HG02798 (cell line): ENCODE measurements around the gene PDCD1LG2.
"Not testable (repeated sequence)": the region's sequence is repeated elsewhere in the genome, so short reads cannot be mapped to it uniquely, and the experiment has no call there.

Source experiments
- ATAC-seq: cut with Tn5 transposase; IDR thresholded peaks from one replicate; pipeline ENCODE4 v1.9.1; 2021; ENCODE audit warnings: mild to moderate bottlenecking; ENCODE audit not compliant: unreplicated experiment, poor library complexity

Gene PDCD1LG2

DNA sequence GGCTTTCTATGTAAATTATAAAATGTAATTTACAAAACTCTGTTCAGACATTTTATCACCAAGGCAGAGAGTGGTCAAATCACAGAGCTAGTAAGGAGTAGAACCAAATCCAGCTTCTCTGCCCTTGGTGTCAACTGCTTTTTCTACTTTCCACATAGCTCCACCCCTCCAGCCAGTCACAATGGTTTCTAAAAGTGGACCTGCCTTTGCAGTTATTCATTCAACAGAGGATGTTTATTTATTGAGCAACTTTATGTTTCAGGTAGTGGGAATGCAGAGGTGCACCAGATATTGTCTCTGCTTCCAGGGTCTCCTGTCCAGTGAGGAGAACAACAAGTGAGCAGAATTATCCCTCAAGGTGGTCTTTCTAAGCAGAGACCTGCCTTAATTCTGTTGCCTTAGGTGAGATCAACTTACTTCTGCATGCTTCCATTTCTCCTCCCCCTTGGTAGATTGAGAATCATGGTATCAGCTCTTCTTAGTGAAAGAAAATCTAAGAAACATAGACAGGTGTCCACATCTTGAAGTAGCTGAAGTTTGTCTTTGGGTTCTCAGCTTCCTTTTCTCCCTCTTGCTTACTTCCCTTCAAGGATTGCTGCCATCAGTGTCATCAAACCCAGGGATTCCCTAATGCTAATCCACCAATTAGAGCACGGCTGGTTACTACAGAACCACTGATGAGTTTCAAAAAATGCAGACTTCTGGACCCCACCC is 17.2 kb upstream of the PDCD1LG2 start:
- ATAC-seq, result no peak

- peak; percentile 90 for ATAC-seq
These were observed 16.4 kb upstream of the PDCD1LG2 start for GRCh38 chr9:5493679-5494511.

DNA sequence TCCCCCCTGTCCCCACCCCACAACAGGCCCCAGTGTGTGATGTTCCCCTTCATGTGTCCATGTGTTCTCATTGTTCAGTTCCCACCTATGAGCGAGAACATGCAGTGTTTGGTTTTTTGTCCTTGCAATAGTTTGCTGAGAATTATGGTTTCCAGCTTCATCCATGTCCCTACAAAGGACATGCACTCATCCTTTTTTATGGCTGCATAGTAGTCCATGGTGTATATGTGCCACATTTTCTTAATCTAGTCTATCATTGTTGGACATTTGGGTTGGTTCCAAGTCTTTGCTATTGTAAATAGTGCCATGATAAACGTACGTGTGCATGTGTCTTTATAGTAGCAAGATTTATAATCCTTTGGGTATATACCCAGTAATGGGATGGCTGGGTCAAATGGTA is 15.6 kb upstream of the PDCD1LG2 start:
- not testable (repeated sequence) for ATAC-seq

DNA sequence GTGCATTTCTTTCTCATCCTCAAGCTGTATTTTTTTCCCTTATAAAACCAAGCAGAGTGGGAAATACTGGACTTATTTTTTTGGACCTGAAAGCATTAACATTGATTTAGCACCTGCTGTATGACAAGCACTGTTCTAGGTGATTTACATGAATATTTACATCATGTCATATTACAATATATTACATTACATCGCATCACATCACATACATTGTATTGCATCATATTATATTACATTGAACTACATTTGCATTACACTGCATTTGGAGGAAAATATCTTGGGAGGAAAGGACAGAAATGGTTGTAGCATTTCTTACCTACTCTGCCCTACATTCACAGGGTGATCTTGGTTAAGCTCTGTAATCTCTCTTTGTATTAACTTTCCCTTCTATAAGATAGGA is 11.2 kb upstream of the PDCD1LG2 start:
- ATAC-seq, result no peak

DNA sequence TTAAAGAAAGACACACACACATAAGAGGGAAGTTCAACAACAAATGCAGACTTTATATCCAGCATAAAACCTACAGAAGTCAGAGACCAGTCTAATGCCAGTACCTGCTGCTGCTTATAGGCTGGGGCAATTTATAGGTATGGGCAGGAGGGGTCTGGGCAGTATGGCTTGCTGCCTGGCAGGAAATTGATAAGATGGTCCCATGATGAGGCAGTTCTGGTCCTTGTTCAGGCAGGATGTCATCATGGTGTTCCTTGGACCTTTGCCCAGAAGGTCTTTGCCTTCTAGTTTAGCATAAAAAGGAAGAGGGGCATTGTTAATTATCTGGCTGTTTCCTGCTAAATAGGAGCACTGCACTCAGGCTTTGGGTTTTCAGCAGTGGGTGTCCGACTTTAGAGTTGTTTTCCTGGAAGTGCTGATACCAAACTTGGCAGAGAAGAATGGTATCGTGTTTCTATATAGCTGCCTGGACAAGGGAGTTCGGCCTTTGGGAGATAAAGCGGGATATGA is 10.4 kb upstream of the PDCD1LG2 start:
- ATAC-seq, result no peak

GRCh38 chr9:5500441-5501235 is 9.7 kb upstream of the PDCD1LG2 start:
- no peak for ATAC-seq

- no peak for ATAC-seq
These were observed 7.8 kb upstream of the PDCD1LG2 start for GRCh38 chr9:5502553-5502952.

GRCh38 chr9:5509573-5509972 is 758 bp upstream of the PDCD1LG2 start:
- ATAC-seq, result no peak

- no peak for ATAC-seq
These were observed 658 bp downstream of the PDCD1LG2 start for GRCh38 chr9:5510989-5511388.

DNA sequence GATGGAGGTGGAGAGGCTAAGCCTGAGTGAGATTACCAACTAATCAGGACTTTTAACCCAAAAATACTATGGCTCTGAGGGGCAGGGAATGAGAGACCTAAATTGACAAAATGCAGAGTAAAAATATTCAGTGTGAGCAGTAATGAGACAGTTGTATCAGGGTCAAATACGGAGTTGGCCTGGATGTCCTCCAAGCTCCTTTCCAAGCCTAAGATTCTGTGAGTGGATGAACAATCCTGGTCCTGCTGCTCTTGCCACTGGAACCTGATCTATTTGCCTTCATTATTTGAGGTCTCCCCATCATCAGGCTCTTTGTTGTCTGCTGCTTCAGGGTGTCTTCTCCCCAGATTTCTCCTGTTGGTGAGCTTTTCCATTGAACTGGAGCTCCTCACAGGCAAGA is 1.1 kb downstream of the PDCD1LG2 start:
- no peak for ATAC-seq

DNA sequence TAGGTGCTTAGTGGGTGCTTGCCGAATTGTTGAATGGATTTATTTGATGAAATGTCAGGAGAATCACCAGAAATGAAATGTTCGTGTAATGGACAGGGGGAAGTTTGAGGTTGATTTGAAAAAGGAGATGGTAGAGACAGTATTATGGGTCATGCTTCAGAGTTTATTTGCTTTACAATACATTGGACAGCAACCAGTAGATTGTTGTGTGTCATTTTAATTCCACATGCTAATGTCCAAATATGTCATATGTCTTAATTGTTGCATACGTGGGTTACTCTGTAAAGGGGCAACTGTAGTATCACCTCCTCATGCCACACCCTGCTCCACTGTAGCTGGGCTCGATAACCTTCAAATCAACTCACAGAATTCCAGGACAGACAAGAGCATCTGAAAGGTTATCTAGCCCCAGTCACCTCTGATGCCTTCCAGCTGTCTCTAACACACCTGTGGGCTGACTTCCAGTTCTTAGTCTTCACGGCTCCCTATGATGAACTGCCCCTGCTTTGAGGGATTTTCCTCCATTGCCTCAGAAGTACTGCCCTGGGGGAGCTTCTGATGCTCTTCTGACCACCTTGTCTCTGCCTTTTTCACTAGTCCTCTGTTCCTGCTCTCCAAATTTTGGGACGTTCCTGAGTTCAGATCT is 1.7 kb downstream of the PDCD1LG2 start:
- ATAC-seq, result no peak

DNA sequence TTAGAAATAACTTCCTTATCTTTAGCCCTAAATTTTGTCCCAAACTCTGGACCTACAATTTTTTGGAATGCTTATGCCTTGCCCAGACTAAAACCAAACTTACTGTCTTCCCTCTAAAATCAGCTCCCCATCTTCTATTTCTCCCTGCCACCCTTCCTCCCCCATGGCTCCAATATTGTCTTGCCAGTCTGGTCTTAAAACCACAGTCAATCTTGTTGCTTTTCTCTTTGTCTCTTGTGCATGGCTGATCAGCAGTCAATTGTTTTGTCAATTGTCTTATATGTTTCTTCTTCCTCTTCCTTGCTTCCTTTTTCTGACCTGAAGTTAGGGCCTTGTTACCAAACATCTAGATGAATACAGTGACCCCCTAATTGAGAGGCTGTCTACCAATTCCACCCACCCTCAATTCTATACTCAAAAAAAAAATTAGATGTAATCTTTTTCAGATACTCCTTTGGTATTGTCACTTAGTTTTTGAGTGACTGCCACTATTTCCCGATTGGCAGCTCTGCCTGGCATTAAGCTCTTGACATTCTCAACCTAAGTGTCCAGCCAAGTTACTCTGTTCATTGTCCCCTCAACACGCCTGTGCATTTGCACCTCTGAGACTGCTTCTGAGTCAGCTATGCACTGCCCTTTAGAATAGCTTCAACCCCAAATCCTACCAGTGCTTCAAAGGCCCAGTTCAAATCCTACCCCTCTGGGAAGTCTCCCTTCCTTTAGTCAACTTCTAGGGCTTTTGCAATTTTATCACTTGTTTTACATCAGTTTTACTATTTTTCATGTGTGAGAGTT is 2.5 kb downstream of the PDCD1LG2 start:
- ATAC-seq, result no peak

DNA sequence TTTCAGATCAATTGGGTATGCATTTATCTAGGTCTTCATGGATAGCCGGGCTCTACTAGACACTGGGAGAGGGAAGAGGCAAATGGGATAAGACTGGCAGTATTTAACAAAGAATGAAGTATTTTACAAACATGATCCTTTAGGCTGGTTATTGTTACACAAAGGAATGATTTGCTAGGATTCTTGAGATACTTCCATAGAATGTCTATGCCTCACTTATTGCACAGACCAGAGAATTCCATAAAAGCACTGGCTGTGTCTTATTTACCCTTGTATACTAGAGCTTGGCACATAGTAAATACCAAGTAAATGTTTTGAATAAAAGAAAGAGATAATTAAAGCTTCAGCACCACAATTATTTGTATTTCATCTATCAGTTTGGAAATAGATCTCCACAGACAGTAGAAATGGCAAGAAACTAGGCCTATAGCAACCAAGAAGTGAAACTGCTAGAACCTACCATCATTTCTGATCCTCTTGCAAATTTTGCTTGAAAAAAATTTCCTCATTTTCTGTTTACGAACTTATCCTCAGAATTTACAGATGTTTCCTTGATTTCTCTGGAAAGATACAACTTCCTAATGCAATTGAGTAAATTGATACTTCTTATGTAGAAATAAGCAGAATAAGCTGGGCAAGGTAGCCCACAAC is 3.8 kb downstream of the PDCD1LG2 start:
- ATAC-seq, result no peak

DNA sequence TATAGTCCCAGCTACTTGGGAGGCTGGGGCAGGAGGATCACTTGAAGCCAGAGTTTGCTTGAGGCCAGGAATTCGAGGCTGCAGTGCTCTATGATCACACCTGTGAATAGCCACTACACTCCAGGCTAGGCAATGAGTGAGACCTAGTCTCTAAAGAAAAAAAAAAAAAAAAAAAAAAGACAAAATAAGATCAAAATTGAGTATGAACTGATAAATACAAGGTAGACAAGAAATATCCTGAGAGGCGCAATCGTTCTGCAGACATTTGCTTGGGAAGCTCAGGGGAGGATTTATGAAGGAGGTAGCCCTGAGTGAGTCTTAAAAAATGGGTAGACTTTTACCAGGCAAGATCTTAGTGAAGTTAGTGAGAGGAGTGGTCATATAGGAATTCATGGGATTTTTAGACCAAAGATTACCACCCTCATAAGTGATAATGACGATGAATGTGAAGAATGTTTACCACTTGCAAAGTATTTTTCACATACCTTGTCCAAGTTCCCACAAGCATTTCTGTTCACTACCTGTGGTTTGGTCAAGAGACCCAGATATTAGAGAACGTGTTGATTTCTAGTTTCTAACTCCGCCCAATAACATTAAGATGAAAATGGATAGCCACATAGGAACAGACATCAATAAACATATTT is 4.4 kb downstream of the PDCD1LG2 start:
- ATAC-seq, result no peak

DNA sequence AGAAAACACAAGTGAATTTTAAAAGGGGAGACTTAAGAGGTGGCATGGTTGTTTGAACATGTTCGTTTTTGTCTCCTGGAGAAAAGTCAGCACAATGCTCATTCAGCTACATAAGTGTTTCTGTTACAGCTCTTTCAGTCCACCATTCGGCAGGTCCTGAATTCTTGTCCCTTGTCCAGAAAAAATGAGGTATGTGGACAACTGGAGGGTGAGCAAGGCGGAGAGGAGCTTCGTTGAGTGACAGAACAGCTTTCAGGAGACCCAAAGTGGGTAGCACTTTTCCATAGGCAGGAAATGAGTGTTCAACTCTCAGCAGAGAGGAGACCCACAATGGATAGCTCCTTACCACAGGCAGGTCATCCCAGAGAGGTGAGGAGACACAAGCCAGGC is 4.9 kb downstream of the PDCD1LG2 start:
- ATAC-seq, result no peak

GRCh38 chr9:5516453-5517220 is 6.3 kb downstream of the PDCD1LG2 start:
- no peak for ATAC-seq

DNA sequence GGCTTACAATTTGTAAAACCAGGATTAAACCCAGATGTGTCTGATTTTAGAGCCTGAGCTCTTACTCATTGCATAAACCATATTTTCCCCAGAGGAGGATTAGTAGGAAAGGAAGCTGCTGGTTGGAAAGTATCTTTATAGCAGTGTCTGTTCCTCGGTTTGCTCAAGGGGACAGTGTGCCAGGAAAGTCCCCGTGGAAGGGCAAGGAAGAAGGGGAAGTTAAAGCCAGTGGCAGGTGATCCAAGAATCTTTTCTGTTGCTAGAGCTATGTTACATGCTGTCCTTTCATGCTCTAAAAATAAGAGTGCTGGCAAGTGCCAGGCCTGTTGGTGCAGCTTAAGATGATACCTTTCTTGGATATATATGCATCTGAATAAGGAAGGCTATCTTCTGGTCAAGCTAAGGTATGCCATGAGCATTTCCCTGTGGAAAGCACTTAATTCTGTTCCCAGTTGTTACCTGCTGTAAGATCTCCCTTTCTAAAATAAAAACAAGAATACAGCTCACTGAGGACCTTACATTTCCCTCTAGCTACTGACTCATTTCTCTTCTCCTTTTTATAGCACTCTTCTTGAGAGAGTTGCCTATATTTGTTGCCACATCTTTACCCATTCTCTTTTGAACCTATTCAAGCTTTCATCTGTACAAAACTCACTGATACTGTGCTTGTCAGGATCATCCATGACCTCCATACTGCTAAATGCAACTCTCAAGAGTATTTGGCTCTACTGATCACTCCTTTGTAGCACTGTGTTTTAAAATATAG is 8.0 kb downstream of the PDCD1LG2 start:
- ATAC-seq, result peak; percentile 59
